ENCODE data around the gene UGT1A9.
A peak's percentile ranks its signal among the peaks of the same experiment; 100 is the strongest.

DNA sequence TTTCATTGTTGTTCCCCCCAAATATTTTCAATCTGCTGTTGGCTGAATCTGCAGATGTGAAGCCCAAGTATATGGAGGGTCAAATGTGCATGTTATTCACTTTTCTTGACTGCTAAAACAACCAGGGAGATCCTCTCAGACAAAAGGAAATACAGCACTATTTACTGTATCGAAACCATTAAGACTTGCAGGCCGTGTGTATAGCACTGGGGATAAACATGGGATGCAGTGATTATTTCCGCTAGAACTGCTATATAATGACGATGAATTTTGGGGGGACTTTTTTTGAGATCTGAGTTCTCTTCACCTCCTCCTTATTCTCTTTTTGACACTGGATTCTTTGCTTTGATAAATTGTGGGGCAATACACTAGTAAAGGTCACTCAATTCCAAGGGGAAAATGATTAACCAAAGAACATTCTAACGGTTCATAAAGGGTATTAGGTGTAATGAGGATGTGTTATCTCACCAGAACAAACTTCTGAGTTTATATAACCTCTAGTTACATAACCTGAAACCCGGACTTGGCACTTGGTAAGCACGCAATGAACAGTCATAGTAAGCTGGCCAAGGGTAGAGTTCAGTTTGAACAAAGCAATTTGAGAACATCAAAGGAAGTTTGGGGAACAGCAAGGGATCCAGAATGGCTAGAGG is 84.9 kb downstream of the UGT1A9 start:
- TF ChIP-seq, protein P1, sequence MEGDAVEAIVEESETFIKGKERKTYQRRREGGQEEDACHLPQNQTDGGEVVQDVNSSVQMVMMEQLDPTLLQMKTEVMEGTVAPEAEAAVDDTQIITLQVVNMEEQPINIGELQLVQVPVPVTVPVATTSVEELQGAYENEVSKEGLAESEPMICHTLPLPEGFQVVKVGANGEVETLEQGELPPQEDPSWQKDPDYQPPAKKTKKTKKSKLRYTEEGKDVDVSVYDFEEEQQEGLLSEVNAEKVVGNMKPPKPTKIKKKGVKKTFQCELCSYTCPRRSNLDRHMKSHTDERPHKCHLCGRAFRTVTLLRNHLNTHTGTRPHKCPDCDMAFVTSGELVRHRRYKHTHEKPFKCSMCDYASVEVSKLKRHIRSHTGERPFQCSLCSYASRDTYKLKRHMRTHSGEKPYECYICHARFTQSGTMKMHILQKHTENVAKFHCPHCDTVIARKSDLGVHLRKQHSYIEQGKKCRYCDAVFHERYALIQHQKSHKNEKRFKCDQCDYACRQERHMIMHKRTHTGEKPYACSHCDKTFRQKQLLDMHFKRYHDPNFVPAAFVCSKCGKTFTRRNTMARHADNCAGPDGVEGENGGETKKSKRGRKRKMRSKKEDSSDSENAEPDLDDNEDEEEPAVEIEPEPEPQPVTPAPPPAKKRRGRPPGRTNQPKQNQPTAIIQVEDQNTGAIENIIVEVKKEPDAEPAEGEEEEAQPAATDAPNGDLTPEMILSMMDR (CRISPR knock-in tag; IDR thresholded peaks at IDR 0.05) = no peak
- TF ChIP-seq CEBPB (IDR thresholded peaks at IDR 0.05; ENCODE audit: borderline replicate concordance, low read depth, low read length) = peak; percentile 82; the same call in 1 of the 2 replicates
- TF ChIP-seq ASH2L (IDR thresholded peaks at IDR 0.05; ENCODE audit: insufficient read length, low read depth, low read length) = peak; percentile 70
- no peak for TF ChIP-seq MTA3 (CRISPR knock-in tag; IDR thresholded peaks at IDR 0.05)
